MM.1S (cell line): ENCODE data around the gene CABLES1.

ENCODE experiments used
- DNase-seq: peaks from one replicate; pipeline ENCODE4 v3.0.0-alpha.2; 2015
- H2AFZ ChIP-seq: fragments of 300-600 bp; sonication (generic); 2 replicates; pipeline ENCODE4 v1.6.0; 2016; ENCODE audit warnings: antibody characterized with exemption, low read length
- H3F3A ChIP-seq: fragments of 300-600 bp; sonication (generic); 2 replicates; pipeline ENCODE4 v1.6.1; 2016; ENCODE audit warnings: mild to moderate bottlenecking, antibody characterized with exemption, low read length, moderate library complexity, mixed read lengths; ENCODE audit not compliant: insufficient read depth
- H3K27ac ChIP-seq: fragments of 300-600 bp; sonication (generic); 2 replicates; pipeline ENCODE4 v1.5.1; 2016; ENCODE audit warnings: mild to moderate bottlenecking, low read length
- H3K27me3 ChIP-seq: fragments of 300-600 bp; sonication (generic); replicated peaks from 2 replicates; pipeline ENCODE4 v1.6.0; 2016; ENCODE audit warnings: low read length; ENCODE audit not compliant: insufficient read depth
- H3K36me3 ChIP-seq: fragments of 300-600 bp; sonication (generic); replicated peaks from 2 replicates; pipeline ENCODE4 v1.6.1; 2016; ENCODE audit warnings: mild to moderate bottlenecking, low read length, mixed read lengths; ENCODE audit not compliant: insufficient read depth
- H3K4me1 ChIP-seq: fragments of 300-600 bp; sonication (generic); 2 replicates; pipeline ENCODE4 v1.6.1; 2016; ENCODE audit warnings: low read length, mixed read lengths
- H3K4me2 ChIP-seq: fragments of 300-600 bp; sonication (generic); 2 replicates; pipeline ENCODE4 v1.6.0; 2016; ENCODE audit warnings: low read depth, low read length
- H3K4me3 ChIP-seq: fragments of 300-600 bp; sonication (generic); 2 replicates; pipeline ENCODE4 v1.5.1; 2016; ENCODE audit warnings: low read length, mixed read lengths
- H3K79me2 ChIP-seq: fragments of 300-600 bp; sonication (generic); 2 replicates; pipeline ENCODE4 v1.6.1; 2016; ENCODE audit warnings: mixed run types, low read length, mixed read lengths
- H3K9ac ChIP-seq: fragments of 300-600 bp; sonication (generic); 2 replicates; pipeline ENCODE4 v1.6.1; 2016; ENCODE audit warnings: low read length, mixed read lengths
- H3K9me2 ChIP-seq: fragments of 300-600 bp; sonication (generic); replicated peaks from 2 replicates; pipeline ENCODE4 v1.6.1; 2016; ENCODE audit warnings: mild to moderate bottlenecking, low read length, mixed read lengths; ENCODE audit not compliant: insufficient read depth
- H3K9me3 ChIP-seq: fragments of 300-600 bp; sonication (generic); replicated peaks from 2 replicates; pipeline ENCODE4 v1.6.1; 2016; ENCODE audit warnings: mild to moderate bottlenecking, low read length, mixed read lengths; ENCODE audit not compliant: insufficient read depth
- H4K20me1 ChIP-seq: fragments of 300-600 bp; sonication (generic); 2 replicates; pipeline ENCODE4 v1.6.1; 2016; ENCODE audit warnings: mild to moderate bottlenecking, low read length, moderate library complexity, mixed read lengths; ENCODE audit not compliant: insufficient read depth
- EZH2 ChIP-seq: fragments of 300-600 bp; sonication (generic); optimal IDR thresholded peaks from 2 replicates; pipeline ENCODE3; 2017; ENCODE audit warnings: low read depth, mild to moderate bottlenecking, antibody characterized with exemption, low read length, mixed read lengths
- EZH2phosphoT487 ChIP-seq: fragments of 300-600 bp; sonication (generic); IDR thresholded peaks from 2 replicates; pipeline ENCODE4 v1.6.1; 2018; ENCODE audit warnings: antibody characterized with exemption, low read length
- TF ChIP-seq, protein P1 (sequence below): fragments of 300-600 bp; sonication (generic); IDR thresholded peaks from 2 replicates; pipeline ENCODE4 v1.5.1; 2016; ENCODE audit warnings: antibody characterized with exemption, low read length, mixed read lengths

Gene CABLES1

DNA sequence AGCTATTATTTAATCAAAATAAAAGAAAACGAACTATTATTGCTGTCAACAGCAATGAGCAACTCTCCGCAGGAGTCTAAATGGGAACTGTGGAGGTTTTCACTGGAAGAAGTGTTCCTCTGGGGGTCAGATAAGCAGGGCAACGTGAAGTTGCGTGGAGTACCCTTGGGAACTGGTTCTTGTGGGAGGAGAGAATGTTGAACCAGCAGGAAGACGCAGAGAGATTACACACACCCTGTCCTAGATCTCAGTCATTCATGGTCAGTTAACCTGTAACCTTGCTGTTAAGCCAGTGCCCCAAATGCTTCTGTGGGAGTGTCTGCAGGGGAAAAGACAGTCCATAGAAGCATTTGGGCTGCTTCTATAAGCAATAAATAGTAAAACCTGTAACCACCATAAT is 20.4 kb upstream of the CABLES1 start:
- H3K9ac ChIP-seq: no peak overlapping the region
- H3K27me3 ChIP-seq: no peaks in the 10 kb centered on the region
- H3K27ac ChIP-seq: no peak overlapping the region
- H3F3A ChIP-seq: no peaks in the 10 kb centered on the region
- H3K36me3 ChIP-seq: no peaks in the 10 kb centered on the region
- H3K9me3 ChIP-seq: no peaks in the 10 kb centered on the region
- no peak overlapping the region for H2AFZ ChIP-seq
- no peaks in the 10 kb centered on the region for H3K4me1 ChIP-seq
- no peaks in the 10 kb centered on the region for H4K20me1 ChIP-seq
- H3K9me2 ChIP-seq: no peaks in the 10 kb centered on the region
- H3K4me2 ChIP-seq: no peak overlapping the region
- DNase-seq: no peak
- no peaks in the 10 kb centered on the region for H3K79me2 ChIP-seq
- H3K4me3 ChIP-seq: no peak overlapping the region
- no peak for TF ChIP-seq EZH2
- no peak for TF ChIP-seq EZH2phosphoT487
- TF ChIP-seq, protein P1, sequence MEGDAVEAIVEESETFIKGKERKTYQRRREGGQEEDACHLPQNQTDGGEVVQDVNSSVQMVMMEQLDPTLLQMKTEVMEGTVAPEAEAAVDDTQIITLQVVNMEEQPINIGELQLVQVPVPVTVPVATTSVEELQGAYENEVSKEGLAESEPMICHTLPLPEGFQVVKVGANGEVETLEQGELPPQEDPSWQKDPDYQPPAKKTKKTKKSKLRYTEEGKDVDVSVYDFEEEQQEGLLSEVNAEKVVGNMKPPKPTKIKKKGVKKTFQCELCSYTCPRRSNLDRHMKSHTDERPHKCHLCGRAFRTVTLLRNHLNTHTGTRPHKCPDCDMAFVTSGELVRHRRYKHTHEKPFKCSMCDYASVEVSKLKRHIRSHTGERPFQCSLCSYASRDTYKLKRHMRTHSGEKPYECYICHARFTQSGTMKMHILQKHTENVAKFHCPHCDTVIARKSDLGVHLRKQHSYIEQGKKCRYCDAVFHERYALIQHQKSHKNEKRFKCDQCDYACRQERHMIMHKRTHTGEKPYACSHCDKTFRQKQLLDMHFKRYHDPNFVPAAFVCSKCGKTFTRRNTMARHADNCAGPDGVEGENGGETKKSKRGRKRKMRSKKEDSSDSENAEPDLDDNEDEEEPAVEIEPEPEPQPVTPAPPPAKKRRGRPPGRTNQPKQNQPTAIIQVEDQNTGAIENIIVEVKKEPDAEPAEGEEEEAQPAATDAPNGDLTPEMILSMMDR: no peak

DNA sequence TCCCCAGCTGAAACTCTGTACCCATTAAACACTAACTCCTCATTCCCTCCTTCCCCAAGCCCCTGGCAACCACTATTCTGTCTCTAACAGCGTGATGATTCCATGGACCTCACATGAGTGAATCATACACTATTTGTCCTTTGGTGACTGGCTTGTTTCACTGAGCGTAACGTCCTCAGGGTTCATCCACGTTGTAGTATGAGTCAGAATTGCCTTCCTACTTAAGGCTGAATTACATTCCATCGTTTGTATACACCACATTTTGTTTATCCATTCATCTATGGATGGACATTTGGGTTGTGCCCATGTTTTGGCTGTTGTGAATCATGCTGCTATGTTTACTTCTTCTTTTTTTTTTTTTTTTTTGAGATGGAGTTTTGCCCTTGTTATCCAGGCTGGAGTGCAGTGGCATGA is 19.6 kb upstream of the CABLES1 start:
- H3K36me3 ChIP-seq: no peaks in the 10 kb centered on the region
- no peak overlapping the region for H3K9ac ChIP-seq
- no peak overlapping the region for H3K27ac ChIP-seq
- no peaks in the 10 kb centered on the region for H4K20me1 ChIP-seq
- H2AFZ ChIP-seq: no peak overlapping the region
- no peak for TF ChIP-seq EZH2
- H3K9me2 ChIP-seq: no peaks in the 10 kb centered on the region
- no peaks in the 10 kb centered on the region for H3K4me1 ChIP-seq
- no peaks in the 10 kb centered on the region for H3K27me3 ChIP-seq
- H3K4me2 ChIP-seq: no peak overlapping the region
- H3K79me2 ChIP-seq: no peaks in the 10 kb centered on the region
- no peaks in the 10 kb centered on the region for H3K9me3 ChIP-seq
- H3K4me3 ChIP-seq: no peak overlapping the region
- H3F3A ChIP-seq: no peaks in the 10 kb centered on the region
- DNase-seq: no peak

- no peak for DNase-seq
- H3K27ac ChIP-seq: no peak overlapping the region
- no peak overlapping the region for H3K9ac ChIP-seq
- H3K4me2 ChIP-seq: no peak overlapping the region
- H4K20me1 ChIP-seq: no peaks in the 10 kb centered on the region
- H3F3A ChIP-seq: no peaks in the 10 kb centered on the region
- no peaks in the 10 kb centered on the region for H3K79me2 ChIP-seq
- H3K4me3 ChIP-seq: no peak overlapping the region
- no peaks in the 10 kb centered on the region for H3K9me3 ChIP-seq
- no peaks in the 10 kb centered on the region for H3K36me3 ChIP-seq
- H2AFZ ChIP-seq: no peak overlapping the region
- no peaks in the 10 kb centered on the region for H3K27me3 ChIP-seq
- no peak for TF ChIP-seq EZH2
- TF ChIP-seq EZH2phosphoT487: no peak
- TF ChIP-seq, protein P1: no peak
- no peaks in the 10 kb centered on the region for H3K9me2 ChIP-seq
- H3K4me1 ChIP-seq: no peaks in the 10 kb centered on the region
These were observed 14.2 kb upstream of the CABLES1 start for GRCh38 chr18:23121133-23121532.

GRCh38 chr18:23122334-23123229 is 12.7 kb upstream of the CABLES1 start:
- H3K9me2 ChIP-seq: no peaks in the 10 kb centered on the region
- TF ChIP-seq EZH2 (no peak), EZH2phosphoT487 (no peak)
- TF ChIP-seq, protein P1: no peak
- H3K36me3 ChIP-seq: no peaks in the 10 kb centered on the region
- no peak overlapping the region for H3K27ac ChIP-seq
- DNase-seq: no peak
- no peak overlapping the region for H3K9ac ChIP-seq
- no peak overlapping the region for H3K4me2 ChIP-seq
- H2AFZ ChIP-seq: no peak overlapping the region
- H3K9me3 ChIP-seq: no peaks in the 10 kb centered on the region
- no peaks in the 10 kb centered on the region for H3K79me2 ChIP-seq
- H3K27me3 ChIP-seq: no peaks in the 10 kb centered on the region
- H4K20me1 ChIP-seq: no peaks in the 10 kb centered on the region
- no peak overlapping the region for H3K4me3 ChIP-seq
- no peaks in the 10 kb centered on the region for H3F3A ChIP-seq
- no peaks in the 10 kb centered on the region for H3K4me1 ChIP-seq
